ENCODE measurements around the gene FAM20A. TPM values are rescaled to one million over a fixed set of nuclear protein-coding genes. Genes with fewer than 3 reads are reported as not detected.

The FAM20A gene
- total RNA-seq, 2 experiments from 2014 or later: not detected

DNA sequence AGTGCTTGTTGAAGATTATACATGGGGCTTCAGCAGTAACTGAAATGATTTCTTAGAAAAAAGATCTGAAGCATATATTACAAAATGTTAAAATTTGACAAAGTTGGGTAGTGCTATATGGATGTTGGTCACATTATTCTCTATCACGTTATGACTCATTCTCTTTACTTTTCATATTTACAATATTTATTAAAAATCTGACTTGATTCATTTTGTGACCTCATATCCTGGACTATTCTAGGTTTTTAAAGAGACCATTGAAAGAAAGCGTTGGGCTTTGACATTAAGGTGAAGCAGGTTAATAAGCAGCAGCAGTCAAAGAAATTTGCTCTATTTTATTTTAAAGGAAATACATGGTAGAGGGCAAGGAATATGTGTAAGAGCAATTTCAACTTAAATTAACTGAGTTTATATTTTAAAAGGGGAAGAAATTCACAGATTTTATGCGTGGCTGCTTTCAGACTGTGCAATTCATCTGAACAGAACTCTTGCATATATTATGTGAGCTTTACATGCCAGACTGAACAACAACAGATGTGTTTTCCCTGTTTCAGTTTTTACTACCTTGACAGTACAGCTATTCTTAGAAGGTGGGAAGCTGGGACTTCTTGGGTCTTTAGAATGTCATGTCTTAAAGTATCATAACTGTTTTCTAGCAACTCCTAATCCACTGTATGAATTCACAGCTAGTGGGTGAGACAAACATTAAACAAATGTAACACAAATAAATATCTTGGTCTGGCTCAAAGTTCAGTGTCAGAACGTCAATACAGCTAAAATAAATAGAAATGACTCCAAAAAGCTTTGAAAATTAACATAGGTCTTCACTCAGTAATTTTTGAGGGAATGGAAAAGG is 10.4 kb upstream of the FAM20A start:
- ATAC-seq: no peak
- TF ChIP-seq, protein P1, sequence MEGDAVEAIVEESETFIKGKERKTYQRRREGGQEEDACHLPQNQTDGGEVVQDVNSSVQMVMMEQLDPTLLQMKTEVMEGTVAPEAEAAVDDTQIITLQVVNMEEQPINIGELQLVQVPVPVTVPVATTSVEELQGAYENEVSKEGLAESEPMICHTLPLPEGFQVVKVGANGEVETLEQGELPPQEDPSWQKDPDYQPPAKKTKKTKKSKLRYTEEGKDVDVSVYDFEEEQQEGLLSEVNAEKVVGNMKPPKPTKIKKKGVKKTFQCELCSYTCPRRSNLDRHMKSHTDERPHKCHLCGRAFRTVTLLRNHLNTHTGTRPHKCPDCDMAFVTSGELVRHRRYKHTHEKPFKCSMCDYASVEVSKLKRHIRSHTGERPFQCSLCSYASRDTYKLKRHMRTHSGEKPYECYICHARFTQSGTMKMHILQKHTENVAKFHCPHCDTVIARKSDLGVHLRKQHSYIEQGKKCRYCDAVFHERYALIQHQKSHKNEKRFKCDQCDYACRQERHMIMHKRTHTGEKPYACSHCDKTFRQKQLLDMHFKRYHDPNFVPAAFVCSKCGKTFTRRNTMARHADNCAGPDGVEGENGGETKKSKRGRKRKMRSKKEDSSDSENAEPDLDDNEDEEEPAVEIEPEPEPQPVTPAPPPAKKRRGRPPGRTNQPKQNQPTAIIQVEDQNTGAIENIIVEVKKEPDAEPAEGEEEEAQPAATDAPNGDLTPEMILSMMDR (IDR thresholded peaks at IDR 0.05): no peak
- no peaks in the 10 kb centered on the region for H3K36me3 Mint-ChIP-seq (ENCODE audit: low read depth)
- CTCF ChIA-PET: interaction anchor here (4.0 kb wide), 1 partner anchor 78 kb away, joined by 20 read pairs; no protein-coding TSS in a partner anchor
- POLR2A ChIA-PET: no interaction called here
- no peak overlapping the region for H3K4me3 Mint-ChIP-seq
- intact Hi-C loops (cut with micrococcal nuclease): no loop called here
- no peaks in the 10 kb centered on the region for H3K4me1 Mint-ChIP-seq (ENCODE audit: low read depth)
- peaks cover 25% of the 10 kb centered on the region for H3K9me3 Mint-ChIP-seq
- H3K27me3 Mint-ChIP-seq: peaks cover 10% of the 10 kb centered on the region
- no peak for DNase-seq
- no peak overlapping the region for H3K27ac Mint-ChIP-seq

DNA sequence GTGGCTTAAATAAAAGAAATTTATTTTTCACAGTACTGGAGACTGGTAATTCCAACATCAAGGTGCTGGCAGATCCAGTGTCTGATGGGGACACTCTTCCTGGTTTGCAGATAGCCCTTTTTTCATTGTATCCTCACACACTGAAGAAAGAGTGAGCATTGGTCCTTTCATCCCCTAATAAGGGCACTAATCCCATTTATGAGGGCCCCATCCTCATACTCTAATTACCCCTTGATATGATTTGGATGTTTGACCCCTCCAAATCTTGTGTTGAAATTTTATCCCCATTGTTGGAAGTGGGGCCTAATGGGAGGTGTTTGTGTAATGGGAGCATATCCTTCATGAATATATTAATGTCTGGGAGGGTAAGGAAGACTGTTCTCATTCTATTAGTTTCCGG is 9.4 kb upstream of the FAM20A start:
- H3K4me1 Mint-ChIP-seq (ENCODE audit: low read depth): no peaks in the 10 kb centered on the region
- peaks cover 25% of the 10 kb centered on the region for H3K9me3 Mint-ChIP-seq
- POLR2A ChIA-PET: no interaction called here

DNA sequence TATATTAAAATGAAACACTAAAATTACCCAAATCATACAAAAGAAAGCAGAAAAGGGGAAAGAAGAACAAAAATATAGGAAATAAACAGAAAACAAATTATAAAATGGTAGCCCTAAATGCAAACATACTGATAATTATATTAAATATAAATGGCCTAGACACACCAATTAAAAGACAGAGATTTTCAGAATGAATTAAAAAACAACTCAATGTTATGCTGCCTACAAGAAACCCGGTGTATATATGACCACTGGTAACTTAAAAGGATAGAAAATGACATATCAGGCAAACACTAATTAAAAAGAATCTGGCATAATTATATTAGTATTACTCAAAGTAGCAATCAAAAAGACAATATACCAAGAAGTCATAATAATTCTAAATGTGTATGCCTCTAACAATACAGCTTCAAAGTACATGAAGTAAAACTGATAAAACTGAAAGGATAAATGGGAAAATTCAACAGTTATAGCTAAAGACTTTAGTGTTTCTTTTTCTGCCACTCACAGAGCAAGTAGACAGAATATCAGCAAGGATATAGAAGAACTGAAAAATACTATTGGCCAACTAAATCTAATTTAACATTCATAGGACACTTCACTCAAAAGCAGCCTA is 7.5 kb upstream of the FAM20A start:
- ChIA-PET CTCF (no interaction called here), POLR2A (no interaction called here)
- DNase-seq: no peak
- intact Hi-C loops (cut with micrococcal nuclease): no loop called here
- TF ChIP-seq, protein P1 (IDR thresholded peaks at IDR 0.05): no peak
- H3K4me3 Mint-ChIP-seq: no peak overlapping the region
- no peak overlapping the region for H3K27ac Mint-ChIP-seq
- ATAC-seq: no peak
- H3K27me3 Mint-ChIP-seq: peaks cover 14% of the 10 kb centered on the region
- no peaks in the 10 kb centered on the region for H3K4me1 Mint-ChIP-seq (ENCODE audit: low read depth)
- no peaks in the 10 kb centered on the region for H3K36me3 Mint-ChIP-seq (ENCODE audit: low read depth)
- H3K9me3 Mint-ChIP-seq: peaks cover 25% of the 10 kb centered on the region

More for the DNA sequence above, 9.4 kb upstream of the FAM20A start:
- no peak overlapping the region for H3K4me3 Mint-ChIP-seq
- H3K27me3 Mint-ChIP-seq: peaks cover 11% of the 10 kb centered on the region
- intact Hi-C loops (cut with micrococcal nuclease): no loop called here
- DNase-seq (no peak), ATAC-seq (no peak)
- H3K36me3 Mint-ChIP-seq (ENCODE audit: low read depth): no peaks in the 10 kb centered on the region
- no peak overlapping the region for H3K27ac Mint-ChIP-seq
- TF ChIP-seq, protein P1 (IDR thresholded peaks at IDR 0.05): no peak
- CTCF ChIA-PET: no interaction called here

DNA sequence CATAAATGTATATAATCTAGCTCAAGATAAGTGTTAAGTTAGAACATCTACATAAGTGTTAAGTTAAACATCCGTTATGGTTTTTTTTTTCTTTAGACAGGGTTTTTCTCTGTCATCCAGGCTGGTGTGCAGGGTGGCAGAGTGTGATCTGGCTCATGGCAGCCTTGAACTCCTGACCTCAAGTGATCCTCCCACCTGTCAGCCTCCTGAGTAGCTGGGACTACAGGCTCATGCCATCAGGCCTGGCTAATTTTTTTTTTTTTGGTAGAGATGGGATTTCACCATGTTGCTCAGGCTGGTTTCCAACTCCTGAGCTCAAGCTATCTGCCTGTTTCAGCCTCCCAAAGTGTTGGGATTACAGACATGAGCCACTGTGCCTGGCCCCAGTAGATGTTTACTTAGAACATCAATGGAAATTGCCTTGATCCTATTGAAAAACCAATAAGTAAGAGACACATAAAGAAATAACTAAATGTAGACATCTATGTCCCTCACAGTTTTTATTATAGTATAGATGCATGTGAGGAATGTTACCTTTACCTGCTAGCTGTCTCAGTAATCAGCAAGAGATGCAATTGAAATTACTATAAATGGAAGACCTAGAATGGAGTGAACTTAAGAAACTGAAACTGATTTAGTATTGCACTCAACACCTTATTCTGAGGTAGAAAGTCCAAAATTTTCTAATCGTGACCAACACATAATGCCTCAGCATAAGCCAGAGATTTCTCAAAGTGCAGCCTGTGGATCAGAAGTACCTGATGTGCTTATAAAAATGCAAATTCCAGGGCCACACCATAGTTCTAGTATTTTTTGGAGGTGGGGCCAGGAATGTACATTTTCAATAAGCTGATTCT is 5.5 kb upstream of the FAM20A start:
- no peak for ATAC-seq
- TF ChIP-seq, protein P1 (IDR thresholded peaks at IDR 0.05): no peak
- Mint-ChIP-seq H3K4me1 (ENCODE audit: low read depth) (peaks cover 2% of the 10 kb centered on the region), H3K4me3 (no peak overlapping the region), H3K9me3 (peaks cover 25% of the 10 kb centered on the region), H3K27ac (no peak overlapping the region), H3K27me3 (peaks cover 27% of the 10 kb centered on the region), H3K36me3 (ENCODE audit: low read depth) (no peaks in the 10 kb centered on the region)
- POLR2A ChIA-PET: no interaction called here
- DNase-seq: no peak
- intact Hi-C loops (cut with micrococcal nuclease): no loop called here
- CTCF ChIA-PET: interaction anchor here (1.4 to 1.9 kb wide), 3 partner anchors 7 to 73 kb away, joined by 4 to 6 read pairs (median 5); no protein-coding TSS in a partner anchor
